Stimulated activated CD4-positive, alpha-beta T cell treated with anti-CD3 and anti-CD28 coated beads, Interleukin-1b, Interleukin-23, amount 100 ng/mL, for 24 hours (primary cell): ENCODE data around the gene CLEC19A.

Source experiments
- DNase-seq, 4 experiments: peaks; one replicate each; pipeline ENCODE4 v3.0.0-alpha.2; 2020; ENCODE audit warnings: low read depth in 4 of 4, low spot score in 1 of 4

Gene CLEC19A

DNA sequence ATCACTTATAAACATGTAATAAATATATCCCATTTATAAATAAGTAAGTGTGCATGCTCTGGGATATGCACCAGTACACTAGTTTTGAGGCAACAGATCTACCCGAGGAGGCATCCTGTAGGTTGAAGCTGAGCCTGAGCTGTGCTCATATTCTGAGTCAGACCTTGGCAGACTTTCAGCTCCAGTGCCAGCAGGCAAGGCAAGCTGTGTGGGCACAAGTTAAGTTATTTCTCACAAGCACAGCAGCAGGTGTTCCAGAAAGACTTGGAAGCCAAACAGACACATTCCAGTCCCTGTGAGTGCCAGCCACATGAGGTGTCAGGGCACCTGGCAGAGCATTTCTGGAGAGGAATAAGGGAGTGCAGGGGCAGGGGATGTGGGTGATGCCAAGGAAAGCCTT lies 1.3 kb upstream of the CLEC19A start:
- DNase-seq: no peak

DNA sequence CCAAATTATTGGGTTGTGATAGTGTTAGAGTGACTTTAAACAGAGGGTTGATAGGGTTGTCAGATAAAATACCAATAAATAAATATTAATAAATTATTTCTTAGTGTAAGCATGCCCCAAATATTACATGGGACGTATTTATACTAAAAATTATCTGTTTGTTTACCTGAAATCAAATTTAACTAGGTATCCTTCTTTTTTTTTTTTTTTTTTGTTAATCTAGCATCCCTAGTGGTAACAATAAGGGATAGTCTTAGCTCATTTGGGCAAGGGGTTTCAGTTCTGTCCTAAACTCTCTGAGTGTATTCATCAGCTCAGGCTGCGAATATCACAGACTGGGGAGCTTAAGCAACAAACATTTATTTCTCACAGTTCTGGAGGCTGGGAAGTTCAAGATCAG lies 1.3 kb downstream of the CLEC19A start:
- no peak for DNase-seq

DNA sequence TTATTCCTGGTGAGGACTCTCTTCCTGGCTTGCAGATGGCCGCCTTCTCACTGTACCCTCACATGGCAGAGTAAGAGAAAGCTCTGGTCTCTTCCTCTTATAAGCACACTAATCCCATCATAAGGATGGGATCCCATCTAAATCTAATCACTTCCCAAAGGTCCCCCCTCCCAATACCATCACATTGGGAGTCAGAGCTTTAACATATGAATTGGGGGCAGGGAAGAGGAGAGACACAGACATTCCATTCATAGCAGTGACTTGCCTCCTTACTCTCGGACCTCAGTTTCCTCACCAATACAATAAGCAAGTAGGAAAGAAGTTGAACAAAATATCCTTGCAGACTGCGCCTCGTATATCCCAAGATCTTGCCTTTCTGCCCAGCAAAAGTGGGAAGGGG lies 1.7 kb downstream of the CLEC19A start:
- DNase-seq: no peak

DNA sequence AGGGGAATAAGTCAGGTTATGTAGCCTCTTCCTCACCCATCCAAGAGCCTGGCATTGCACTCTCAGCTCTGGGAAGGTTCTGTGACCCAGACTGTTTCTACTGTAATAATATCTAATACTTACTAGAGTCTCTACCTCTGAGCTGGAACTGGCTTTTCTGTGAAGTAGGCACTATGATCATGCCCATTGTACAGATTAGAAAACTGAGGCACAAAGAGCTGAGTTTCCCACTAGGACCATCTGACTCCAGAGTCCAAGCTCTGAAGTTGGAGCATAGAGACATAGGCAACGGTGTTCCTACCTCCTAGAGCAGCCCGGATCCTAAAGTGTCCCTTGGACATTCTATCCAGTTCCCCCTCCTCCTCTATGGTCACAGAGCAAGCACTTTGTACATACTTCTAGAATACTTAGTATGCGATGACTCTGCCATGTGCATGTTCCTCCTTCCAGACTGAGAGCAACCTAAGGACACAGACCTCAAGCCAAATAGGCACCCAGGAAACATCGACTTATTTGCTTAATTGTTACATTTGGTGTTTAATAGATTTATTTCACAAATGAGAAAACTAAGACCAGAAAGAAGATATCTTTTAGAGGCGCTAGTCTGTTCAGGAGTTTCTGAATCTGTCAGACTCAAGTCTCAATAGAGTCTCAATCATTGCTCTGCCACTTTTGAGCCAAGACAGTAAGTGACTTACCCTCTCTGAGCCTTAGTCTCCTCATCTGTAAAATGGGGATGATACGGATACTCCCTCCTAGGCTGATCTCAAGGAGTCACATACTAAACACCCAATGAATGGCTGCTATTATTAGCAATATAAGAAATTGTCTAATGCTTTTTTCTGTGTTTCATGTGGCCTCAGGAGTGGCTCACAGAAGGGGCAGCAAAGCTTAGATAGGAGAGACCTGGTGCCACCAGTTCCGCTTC lies 3.6 kb downstream of the CLEC19A start:
- DNase-seq: no peak

DNA sequence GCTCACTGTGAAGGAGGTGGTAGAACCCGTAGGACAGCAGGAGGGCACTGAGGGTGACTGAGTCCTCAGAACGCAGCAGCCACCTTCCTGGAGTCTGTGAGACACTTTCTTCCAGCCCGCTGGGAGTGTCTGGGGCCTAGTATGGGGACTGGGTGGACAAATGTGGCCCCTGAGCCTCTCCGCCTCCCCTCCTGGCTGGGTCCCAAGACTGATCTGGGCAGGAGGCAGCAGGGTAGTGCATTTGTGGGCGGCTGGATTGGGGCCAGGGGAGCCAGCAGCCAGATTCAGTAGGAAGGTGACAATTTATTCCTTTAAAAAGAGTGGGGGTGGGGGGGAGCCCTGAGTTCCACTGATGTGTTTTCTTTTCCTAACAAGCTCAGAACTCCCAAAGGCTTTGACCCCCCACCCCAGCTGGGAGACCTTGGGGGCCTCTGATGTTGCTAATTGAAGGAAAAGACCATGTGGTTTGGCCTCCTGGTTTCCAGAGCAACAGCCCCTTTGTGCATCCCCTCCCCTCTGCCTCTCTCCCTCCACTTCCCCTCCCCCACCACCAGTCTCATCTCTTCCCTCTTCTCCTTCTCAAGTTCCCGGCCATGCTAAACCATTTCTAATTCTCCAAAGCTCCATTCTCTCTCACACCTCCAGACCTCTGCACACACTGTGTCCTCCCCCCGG lies 4.4 kb downstream of the CLEC19A start:
- no peak for DNase-seq

DNA sequence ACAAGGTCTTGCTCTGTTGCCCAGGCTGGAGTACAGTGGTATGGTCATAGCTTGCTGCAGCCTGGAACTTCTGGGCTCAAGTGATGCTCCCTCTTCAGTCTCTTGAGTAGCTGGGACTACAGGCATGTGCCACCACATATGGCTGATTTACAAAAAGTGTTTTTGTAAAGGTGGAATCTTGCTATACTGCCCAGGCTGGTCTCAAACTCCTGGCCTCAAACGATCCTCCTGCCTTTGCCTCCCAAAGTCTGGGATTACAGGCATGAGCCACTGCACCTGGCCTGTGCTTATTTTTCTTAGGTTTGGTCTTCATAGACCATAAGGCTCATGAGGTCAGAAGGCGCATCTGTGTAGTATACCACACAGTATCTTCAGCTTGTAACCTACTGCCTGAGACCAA lies 5.3 kb downstream of the CLEC19A start:
- DNase-seq: no peak

DNA sequence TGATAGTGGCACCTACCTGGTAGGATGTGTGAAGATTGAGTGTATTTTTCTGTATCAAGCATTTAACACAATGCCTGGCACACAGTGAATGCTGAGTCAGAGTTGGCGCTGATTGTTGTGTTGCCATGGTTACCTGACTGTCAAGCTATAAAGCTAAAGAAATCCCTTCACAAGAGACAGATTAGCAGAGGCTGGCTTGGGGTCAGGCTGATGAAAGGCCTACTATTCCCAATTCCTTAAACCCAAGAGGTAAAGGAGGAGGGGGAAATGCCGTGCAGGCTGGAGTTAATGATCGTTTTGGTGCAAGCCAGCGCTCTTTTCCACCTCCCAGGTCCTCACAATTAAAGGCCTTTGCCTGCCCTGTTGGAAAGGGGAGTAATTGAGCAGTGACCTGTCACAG lies 5.9 kb downstream of the CLEC19A start:
- no peak for DNase-seq

DNA sequence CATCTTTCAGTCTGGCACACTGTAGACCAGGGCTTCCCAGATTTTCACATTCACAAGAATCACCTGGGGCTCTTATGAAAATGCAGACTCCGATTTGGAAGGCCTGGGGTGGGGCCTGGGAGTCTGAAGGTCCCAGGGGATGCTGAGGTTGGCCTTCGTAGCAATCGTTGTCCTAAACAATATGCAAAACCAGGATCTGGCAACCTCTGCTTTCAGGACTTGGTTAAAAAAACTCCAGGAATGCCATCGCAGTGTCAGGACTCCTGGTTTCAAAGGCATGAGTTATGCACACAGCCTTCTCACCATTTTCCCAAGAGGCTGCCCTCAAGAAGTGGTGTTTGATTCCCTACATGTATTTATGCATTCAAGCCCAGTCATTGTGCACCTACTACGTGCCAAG lies 6.7 kb downstream of the CLEC19A start:
- no peak for DNase-seq

DNA sequence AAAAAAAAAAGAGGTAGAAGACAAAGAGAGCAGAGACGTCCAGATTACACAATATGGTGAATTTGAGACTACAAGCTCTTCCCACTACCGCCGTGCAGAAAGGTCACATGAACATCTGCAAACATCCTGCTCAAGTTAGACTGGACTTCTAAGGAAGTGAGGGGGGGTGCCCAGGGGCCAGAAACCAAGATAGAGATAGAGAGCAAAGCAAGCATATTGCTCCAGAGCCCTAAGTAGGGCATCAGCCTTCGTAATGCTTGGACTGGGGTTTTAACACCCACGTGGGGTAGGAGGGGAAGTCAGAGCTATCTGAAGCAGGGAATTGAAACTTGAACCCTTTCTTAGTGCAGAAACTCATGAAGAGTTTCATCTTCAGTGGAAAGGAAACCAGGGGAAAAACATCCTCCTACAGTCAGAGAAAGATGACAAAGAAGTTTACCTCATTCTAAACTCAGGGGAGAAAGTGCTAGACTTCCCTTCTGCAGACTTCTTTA lies 8.7 kb downstream of the CLEC19A start:
- peak; percentile 4 to 26 (median 9) for DNase-seq

DNA sequence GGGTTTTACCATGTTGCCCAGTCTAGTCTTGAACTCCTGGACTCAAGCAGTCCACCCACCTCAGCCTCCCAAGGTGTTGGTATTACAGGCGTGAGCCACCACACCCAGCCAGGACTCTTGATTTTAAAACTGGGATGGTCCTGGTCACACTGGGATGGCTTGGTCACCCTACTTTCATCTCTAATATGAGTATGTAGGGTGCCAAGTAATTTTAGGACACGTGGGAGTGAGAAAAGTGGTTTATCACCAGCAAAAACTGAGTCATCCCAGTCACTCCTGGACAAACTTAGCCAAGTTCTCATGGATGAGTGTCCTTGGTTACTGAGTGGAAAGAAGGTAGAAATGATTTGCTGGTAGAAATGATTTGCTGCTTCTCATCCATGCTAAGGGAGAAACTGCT lies 9.9 kb downstream of the CLEC19A start:
- DNase-seq: no peak

DNA sequence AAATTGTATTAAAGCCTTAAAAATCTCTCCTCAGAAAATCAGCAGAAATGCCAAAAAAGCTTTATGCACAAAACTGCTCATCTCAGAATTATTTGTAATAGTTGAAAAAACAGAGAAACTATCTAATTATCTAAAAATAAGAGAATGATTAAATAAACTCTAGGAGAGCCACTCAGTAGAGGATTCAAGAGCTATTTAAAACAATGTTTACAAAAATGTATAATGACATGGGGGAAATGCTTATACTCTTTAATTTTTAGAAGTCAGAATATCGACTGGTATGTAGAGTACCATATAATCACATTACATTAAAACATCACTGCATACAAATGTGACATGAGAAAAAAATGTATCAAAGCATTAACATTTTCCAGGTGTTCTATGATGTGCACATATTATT lies 11.9 kb downstream of the CLEC19A start:
- no peak for DNase-seq

DNA sequence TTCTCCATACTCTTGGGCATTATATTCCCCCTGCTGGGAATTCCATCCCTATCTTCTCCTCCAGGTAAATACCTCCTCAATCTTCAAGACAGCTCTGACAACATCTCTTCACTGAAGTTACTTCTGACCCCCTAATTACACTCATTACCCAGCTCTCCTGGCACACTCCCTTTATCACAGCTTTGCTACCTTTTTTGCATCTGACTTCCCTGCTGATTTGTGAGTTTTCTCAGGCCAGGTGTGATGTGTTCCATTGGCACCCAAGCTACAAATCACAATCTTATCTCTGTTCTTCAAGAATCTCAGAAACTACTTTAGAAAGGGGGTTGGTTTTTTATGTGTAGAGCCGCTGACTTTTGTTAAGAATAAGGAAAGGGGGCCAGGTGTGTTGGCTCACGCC lies 14.0 kb downstream of the CLEC19A start:
- no peak for DNase-seq

DNA sequence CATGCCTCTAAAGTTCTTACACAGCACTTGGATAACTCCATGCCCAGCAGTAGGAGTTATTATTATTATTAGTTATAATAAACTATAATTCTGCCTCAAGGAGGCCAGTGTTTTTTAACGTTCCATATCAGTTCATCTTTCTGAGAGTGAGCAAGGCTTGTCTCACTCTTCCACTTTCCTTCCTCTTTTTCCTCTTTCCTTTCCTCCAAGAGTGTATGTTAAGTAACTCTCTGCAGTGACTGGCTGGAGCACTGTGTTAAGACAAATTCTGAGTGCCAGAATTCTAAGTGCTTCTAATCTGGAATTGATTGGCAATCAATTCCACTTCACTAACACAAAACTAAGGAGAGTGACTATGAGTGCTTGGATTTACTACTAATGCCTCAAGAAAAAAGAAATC lies 16.4 kb downstream of the CLEC19A start:
- no peak for DNase-seq

DNA sequence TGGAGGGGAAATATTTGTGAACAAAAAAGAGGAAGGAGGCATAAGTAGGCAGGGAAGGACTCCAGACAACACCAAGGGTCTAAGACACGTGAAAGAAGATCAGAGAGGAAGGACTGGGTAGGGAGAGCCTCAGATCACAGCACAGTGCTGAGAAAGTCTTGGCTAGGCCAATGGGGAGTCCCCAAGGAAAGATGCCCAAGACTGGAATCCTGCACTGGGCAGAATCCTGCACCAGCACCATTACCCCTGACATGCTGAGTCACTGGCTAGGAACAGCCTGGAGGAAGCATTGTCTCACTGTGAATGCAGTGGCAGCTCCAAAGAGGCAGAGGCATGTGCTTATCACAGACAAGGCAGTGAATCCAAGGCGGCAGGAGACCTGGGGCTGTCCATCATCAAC lies 19.2 kb downstream of the CLEC19A start:
- DNase-seq: no peak

DNA sequence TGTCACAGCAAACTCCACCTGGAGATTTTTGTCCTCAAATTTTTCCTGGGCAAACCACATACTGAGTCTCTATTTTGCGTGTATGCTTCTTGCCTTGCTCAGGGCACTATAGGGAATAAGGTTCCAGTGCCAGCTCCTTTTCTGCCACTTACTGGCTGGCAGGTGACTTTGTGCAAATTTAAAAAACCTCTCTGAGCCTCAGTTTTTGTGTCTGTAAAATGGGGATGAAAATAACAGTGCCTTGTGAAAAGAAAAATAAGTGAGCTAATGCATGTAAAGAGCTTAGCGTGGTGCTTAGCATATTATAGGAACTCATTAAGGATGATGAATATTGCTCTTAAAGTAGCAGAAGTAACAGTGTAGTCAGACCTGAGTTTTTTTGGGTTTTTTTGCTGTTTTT lies 19.9 kb downstream of the CLEC19A start:
- no peak for DNase-seq

DNA sequence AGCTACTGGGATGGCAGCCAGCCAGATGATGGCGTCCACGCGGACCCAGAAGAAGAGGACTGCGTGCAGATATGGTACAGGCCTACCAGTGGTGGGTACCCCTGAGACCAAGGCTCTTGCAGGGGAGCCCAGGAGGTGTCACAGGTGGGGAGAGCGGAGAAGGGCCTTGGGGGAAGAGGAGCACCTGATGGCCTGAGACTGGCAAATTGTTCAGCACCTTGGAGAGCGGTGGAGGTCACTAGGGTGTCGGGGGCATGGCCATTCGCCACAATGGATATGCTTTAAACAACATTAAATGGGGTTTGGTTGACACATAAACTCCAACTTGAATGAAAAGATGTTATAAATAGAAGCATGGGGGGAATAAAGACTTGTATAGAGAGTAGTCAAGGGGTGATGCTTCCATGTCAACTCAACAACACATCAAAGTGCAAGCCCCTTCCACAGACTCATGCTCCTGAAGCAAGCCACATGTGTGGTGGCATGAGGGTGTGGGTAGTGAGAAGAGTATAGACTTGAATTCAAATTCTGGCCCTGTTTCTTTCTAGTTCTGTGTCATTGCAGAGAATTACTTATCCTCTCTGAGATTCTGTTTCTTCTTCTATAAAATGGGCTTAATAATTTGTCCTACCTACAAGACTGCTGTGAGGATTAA lies 22.2 kb downstream of the CLEC19A start:
- no peak for DNase-seq

DNA sequence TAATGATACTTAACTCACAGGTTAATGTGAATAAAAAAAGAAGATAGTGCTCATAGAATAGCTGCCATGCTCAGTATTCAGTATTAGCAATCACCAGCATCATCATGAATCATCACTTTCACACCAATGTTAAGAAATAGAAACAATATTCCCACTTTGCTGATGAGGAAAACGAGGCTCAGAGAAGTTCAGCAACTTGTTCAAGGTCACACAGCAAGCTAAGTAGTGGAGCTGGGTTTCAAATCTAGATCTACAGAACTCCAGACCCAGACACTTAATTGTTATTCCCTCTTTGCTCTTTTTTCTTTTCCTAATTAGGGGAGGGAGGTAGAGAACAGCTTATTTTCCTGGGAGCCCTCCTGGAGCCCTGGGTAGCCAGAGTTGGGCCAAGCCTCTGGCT lies 22.9 kb downstream of the CLEC19A start:
- DNase-seq: no peak

DNA sequence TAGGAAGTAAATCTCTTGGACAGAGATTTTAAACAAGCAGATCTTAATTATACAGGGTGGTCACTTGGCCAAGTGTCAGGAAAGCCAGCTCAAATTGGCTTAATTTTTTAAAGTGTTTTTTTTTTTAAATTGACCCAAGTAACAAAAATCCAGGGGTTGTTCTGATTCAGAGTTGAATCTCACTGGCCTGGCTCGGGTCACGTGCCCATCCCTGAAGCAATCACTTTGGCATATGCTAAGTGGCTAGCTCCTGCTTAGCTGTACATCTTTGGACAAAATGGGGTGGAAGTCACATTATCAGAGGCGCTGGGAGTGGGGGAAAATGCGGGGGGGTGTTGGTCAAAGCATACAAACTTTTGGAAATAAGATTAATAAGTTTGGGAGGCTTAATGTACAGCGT lies 23.6 kb downstream of the CLEC19A start:
- DNase-seq: no peak

DNA sequence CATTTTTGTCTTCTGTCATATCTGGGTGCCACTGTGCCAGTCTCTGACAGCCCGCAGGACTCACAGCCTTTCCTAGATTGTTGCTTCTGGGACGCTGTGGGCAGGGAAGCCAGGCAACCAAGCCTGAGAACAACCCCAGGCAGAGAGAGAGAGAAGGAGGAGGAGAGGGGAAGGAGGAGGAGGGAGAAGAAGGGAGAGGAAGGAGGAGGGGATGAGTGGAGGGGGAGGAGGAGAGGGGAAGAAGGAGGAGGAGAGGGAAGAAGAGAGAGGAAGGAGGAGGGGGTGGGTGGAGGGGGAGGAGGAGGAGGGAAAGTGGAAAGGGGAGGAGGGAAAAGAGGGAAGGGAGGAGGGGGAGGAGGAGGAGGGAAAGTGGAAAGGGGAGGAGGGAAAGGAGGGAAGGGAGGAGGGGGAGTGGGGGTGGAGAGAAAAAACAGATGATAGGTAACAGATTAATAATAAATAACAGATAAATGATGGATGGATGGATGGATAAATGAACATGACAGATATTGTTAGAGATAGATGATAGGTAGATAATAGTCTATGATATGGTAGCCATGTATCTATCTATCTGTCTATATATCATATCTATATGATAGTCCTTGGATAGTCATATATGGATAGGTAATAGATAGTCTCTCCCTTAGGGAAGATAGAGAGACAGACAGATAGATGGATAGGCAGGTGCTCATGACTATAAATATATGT lies 29.3 kb downstream of the CLEC19A start:
- no peak for DNase-seq

DNA sequence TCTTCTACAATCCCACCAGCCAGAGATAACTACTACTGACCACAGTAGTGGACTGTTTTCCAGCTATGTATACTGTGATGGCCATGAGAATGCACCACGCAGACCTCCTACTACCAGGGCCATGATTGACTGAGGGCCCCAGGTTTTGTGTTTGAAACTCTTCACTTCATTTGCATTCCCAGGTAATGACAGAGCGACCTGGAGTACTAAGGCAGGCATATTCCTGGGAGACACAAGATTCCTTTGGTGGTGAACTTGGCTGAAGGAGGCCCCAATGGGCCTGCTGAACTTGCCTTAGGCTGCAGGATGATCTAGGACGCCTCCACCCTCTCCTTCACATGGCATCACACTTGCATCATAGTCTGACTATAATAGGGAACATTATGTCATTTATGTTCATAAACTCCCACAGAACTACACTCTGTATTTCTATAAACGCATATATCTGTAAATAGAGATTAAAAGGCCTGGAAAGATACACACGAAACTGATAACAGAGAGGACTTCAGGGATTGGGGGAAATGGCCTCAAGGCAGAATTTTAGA lies 30.4 kb downstream of the CLEC19A start:
- no peak for DNase-seq

DNA sequence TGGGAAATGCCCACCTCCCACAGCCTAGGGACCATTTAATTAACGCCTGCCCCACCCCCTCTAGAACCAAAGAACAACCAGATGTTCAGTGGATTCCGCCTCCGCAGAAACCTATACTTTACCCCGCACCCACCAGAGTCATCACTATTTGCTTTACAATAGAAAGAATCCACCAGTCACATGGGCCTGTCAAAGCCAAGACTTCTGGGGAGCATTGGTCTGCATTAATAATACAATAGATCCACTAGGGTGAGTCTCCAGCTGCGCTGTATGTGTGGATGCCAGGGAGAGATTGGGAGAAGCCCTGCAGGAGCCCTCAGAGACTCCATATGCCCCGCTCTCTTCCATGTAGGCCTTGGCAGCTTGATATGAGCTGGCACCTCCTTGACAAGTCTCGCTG lies 31.3 kb downstream of the CLEC19A start:
- no peak for DNase-seq
